GM19467 (cell line): Measurements from ENCODE around the gene KDM1A.

Source experiments
- ATAC-seq: cut with Tn5 transposase; IDR thresholded peaks from one replicate; pipeline ENCODE4 v1.9.1; 2021; ENCODE audit warnings: mild to moderate bottlenecking, moderate library complexity; ENCODE audit not compliant: unreplicated experiment

KDM1A gene

DNA sequence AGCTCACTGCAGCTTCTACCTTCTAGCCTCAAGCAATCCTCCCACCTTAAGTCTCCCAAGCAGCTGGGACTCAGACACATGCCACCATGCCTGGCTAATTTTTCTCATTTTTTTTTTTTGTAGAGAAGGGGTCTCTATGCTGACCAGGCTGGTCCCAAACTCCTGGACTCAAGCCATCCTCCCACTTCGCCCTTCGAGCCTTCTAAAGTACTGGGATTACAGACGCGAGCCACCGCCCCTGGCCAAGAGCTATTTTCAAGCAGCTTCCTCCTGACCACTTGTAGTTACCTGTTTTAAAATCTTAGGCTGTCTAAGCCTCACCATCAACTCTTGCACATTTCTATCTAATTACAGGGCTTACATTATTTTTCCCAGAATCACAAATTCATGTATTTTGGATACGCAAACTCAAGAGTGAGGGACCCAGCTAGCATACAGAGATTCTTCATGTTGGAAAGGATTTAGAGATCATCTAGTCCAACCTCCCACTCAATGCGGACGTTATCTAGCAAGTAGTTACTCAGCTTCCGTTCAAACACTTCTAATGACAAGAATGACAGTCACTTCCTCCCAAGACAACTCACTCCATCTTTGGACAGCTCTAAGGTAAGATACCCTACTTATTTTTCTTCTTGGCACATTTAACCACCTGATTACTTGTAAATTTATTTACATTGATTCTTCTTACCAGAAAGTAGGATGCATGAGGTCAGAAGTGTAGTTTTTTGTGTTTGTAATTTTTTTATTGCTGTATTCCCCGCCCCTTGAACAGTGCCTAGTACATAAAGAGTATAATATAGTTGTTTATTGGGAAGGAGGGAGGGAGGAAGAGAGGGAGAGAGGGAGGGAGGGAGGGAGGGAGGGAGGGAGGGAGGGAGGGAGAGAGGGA, 84.0 kb downstream of the KDM1A start:
- no peak for ATAC-seq

DNA sequence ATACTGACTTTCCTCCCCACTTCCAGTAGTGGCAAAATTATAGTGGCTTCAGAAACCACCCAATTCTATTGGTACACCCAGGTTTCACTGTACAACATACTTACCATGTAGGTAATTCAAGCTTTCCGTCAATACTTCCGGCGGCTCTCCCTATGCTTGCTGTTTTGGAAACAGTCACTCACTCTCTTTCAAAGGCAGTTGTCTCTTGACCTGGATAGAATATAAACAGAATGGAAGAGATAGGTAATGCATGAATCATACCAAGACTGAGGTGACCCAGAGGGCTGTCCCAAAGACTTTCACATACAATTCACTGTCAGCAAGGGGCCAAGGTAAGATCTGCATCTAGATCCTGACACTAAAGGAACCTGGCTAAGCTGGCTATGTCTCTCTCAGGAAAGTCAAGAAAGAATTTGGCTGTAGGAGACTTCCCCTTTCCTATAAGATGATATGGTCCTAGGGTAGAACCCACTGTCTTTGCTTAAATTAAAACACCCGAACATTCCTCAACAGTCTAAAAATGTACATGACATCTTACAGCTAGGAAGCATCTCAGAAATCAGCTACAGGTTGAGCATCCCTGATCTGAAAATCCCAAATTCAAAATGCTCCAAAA, 89.8 kb downstream of the KDM1A start:
- ATAC-seq = no peak

DNA sequence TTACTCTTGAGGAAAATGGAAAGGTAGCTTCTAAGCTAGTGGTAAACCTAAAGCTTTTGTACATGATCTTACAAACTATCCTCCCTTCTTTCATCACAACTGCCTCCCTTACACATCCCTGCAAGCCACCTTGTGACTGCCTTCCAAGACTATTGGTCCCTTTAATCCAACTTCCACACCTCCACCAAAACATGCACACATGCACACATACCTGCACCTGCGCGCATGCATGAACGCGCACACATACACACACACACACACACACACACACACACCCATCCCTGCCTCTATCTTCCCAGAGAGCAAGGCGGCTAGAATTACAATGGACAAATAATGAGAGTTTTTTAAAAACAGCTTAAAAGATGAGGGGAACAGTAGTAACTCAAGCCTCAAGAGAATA, 91.1 kb downstream of the KDM1A start:
- ATAC-seq = no peak

DNA sequence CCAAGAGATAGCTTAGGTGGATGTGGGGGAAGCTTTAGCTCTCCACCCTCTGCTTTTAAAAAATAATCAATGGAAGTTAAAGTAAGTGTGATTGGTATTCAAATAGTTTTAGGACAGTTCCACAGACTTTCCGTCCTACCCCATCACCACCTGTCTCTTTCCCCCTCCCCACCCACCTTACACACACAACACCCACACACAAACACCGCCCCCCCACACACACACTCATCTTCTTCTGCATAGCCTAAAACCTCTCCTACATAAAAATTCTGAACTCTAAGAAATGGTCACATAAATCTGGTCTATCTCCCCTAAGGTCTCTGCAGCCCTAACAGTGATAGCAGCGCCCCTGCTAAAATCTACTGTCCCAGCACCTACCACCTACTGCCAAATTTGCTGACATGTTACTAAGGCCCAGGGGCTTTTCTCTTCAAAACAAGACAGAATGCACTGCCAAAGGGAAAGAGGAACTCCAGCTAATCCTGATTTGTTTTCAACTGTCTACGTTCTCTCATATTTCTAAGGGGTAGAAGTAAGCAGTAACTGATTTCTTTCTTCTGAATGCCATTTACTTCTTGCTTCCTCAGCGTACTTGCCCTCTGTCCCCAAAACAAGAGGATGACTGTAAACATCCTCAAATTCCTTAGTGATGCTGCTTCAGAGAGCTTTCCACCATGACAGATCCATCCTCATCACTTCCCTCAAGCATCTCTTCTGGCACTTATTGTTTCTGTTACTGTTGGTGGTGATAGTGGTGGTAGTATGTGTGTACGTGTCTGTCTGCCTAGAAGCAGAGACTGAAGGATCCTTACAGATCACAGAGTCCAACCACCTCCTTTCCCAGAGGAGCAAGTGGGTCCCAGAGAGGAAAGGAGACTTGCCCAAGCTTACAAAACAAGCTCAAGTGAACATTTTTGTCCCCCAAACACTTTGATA, 92.6 kb downstream of the KDM1A start:
- ATAC-seq = no peak

DNA sequence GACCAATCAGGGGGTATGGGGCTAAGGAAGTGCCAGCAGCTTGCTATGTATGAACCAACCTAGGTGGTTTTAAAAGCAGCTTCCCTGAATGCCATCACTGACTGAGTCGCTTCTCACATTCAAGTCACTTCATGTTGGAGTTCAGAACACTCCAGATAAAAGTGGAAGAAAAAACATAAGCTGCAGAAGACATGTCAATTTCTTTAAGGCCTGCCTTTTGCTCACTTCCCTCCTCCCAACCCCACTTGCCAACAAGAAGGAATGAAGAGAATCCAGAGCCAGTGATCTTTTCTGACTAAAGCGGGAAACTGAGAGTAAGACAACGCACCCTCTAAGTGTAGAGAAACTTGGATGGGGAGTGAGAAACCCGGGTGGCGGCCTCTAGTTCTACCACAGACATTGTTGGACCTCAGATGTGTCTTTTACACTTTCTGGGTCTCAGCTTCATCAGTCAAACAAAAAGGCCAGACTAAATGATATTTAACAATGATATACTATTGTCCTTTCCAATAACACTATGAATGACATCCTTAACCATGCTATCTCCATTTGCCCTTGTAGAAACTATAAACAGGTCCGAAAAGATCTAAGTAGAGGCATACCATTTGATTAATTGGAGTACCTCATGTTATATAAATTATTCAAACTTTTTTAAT, 95.3 kb downstream of the KDM1A start:
- no peak for ATAC-seq

DNA sequence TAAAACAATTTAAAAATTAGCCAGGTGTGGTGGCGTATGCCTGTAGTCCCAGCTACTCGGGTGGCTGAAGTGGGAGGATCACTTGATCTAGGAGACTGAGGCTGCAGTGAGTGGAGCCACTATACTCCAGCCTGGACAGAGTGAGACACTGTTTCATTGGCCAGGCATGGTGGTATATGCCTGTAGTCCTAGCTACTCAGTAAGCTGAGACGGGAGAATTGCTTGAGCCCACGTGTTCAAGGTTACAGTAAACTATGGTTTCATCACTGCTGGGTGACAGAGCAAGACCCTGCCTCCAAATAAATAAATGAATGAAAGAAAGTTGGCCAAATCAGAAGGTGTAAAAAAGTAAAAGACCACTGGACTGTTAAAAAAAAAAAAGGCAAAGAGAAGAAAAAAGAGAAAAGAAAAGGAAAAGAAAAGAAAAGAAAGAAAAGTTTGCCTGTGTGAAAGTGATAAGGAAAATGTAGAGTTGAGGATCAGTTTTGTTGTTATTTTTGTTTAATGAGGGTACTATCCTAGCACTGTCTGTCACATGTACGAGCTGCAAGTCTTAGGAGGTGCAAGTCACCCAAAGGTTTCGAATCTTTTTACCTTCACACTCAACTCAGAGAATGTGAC, 97.1 kb downstream of the KDM1A start:
- ATAC-seq = no peak

DNA sequence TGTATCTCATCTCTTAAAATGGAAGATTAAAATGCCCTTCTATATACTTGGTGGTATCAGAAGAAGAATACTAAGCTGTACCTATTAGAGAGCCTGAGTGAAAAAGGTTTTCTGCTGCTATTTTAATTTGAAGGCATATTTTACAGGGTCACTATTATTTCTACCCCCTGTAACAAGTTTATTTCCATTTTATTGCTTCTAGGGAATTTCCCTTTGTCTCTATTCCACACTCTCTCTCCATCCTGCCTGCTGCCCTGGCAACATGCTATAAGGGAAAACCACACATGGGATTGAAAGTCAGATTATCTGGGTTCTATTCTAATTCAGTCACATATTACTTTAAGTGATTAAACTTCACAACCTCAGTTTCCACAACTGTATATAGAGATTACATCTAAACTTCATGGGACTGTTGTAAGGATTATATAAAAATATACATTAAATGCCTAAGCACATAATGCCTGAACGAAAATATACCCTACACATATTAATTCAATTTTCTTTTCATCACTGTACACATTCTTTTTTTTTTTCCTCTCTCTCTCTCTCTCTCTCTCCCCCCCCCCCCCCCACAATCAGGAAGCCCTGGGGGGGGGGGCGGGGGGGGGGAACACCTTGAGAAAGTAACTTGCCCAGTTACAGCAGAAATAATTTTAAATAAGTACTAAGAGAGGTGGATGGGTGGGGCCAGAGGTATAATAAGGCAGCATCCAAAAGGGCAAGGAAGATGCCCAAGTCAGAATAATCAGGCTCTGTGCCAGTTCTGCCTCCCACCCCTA, 97.8 kb downstream of the KDM1A start:
- ATAC-seq = no peak

DNA sequence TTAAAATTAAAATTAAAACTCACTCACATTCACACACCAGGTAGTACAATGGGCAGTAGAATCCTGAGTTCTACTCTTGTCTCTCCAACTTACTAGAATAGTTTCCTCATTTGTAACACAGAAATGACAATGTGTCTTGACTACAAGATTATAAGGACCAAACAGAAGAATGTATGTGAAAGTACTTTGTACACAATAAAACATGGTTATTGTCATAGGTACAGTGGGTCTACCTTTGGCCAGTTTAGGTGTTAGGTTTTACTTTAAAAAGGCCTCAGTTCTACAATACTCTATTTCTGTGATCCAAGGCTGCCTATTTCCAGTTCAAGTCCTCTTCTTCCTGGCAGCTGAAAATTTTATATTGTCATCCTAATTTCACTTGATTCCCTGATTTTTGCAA, 99.1 kb downstream of the KDM1A start:
- ATAC-seq = no peak

DNA sequence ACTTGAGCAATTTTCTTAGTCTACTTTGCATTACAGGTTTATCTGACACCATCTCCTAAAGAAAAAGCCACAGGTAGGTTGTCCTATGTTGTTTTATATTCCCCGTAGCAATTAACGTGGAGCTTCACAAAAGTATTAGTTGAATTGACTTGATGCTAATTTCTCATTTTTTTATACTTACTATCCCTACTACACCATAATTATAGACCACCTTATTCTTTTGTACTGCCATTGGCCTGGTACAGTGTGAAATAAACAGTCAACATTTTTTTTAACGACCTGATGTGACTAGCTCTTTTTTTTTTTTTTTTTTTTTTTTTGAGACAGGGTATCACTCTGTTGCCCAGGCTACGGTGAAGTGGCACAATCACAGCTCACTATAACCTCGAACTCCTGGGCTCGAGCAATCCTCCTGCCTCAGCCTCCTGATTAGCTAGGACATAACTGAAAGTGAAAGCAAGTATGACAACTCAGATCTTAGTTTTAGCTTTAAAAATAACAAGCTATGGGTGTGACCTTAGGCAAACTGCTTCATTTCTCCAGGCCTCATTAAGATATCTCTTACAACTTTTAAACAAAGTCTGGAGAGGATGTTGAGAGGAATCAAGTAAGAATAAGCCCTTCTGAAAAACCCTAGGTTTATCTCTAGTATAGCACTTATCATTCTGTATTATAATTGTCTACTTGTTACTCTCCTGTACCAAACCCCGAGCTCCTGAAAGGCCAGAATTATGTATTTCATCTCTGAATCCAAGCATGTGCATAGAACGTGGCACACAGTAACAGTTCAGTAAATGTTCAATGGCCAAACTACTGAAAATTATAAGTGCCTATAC, 99.9 kb downstream of the KDM1A start:
- ATAC-seq = no peak

DNA sequence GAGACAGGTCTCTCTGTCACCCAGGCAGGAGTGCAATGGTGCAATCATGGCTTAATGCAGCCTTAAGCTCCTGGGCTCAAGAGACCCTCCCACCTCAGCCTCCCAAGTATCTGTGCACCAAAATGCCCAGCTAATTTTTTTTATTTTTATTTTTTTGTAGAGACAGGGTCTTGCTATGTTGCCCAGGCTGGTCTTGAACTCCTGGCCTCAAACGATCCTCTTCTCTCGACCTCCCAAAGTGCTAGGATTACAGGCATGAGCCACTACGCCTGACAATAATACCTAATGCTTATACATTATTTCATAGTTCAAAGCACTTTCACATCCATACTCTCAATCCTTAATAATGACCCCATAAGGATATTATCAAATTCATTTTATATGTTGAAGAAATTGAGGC, 101.1 kb downstream of the KDM1A start:
- ATAC-seq = no peak

DNA sequence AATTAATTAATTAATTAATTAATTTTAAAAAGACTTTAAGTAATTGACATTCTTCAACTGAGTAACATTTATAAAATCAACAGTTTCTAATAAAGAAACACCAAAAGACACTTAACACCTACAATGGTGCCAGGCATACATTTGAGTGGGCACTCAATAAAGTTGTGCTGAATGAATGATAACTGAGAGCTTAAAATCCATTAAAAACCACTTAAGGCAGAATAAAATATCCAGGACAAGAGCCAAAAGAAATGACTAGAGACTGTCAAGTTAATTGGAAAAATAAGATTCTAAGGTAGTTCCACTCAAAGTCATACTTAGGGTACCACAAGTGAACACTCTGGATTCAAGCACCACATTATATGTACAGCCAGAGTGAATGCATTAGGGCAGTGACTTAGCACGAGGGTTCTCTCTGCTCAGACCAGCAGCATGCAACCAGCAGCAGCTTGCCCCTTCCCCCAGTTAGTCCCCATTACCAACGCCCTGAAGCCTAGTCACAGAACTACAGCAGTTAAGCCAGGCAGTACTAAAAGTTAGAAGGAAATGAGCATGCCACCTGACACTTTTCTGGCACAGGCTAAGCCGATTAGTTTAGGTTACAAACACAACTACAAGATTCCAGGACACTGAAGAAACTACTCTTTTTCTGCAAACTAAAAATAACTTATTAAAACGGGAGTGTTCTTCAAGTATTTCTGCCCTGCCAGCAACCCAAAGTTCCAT, 102.9 kb downstream of the KDM1A start:
- ATAC-seq = no peak

DNA sequence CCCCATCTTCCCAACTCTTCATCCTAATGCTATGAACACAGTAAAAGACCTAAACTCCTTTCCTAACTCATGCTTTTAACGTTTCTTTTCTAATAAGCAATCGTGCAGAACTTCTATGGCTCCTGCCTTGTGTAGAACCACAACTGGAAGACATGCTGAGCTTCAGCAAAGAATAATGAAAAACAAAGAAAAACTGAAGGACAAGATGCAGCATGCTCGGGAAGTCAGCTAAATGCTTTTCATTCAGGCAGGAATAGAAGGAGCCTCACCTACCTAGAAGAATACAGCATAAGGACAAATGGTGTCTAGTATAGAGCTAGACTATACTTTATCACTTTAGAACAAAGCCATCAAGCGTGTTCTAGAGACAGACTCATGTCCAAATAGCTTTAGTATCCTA, 103.5 kb downstream of the KDM1A start:
- ATAC-seq = no peak

DNA sequence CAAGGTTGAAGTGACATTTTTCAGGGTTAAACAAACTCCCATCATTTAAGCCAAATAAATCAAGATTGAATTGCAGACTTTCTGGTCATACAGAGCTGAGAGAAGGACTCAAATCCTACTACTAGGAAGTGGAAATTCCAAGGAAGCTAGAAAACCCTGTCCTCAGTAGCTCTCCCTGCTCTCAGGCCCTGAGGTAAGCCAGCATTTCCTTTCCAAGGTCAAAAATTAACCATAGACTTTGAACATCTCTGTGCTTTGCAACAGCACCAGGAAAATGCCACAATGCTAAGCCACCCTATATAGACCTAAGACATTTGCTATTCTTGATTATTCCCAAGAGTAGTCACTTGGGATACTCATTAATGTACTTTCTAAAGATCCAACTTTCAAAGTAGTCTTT, 104.3 kb downstream of the KDM1A start:
- ATAC-seq = no peak

DNA sequence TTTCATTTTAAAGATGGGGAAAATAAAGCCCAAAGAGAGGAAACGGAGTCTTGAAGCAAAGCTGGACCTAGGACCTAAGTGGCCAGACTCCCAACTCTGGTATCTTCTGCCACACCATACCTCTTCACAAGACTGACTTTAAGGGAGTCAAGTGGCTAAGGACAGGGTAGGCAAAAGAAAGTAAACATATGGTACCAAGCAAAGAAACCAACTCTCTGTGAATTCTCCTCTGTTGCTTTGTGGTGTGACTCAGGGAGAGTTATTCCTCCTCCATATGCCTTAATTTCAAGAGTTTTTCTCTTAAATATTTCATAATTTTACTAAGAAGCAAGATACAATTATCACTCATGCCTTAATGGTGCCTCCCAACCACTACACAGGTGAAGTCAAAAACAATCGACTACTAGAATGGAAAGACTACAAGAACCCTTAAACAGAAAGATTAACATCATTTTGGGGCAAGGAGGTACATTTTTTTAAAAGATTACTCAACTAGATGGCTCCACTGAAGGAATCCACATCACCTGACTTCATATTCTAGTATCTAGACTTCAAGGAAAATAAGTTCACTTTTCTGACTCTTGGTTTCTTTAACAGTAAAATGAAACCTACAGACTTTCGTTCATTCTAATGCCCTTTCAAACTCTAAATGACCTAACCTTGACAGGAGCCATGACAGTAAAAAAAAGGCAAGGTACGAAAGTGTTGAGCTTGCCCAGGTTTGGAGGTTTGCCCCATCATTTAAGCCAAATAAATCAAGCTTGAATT, 105.2 kb downstream of the KDM1A start:
- ATAC-seq = no peak

DNA sequence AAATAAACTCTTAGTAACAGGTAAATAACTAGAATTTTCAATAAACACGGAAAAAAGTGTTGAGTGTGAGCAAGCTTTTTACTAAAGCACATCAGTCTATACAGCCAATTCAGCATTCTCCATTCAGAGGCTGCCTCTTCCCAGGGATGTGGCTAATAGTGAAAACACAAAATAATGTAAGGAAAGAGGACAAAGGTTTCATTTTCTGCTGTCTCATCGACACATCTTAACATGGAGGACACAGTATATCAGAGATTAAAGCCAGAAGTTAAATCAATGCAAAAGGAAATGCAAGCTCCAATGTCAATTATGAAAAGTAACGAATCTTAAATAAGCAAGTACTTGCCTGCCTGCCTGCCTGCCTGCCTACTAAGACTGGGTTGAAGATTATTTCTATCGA, 106.2 kb downstream of the KDM1A start:
- no peak for ATAC-seq

DNA sequence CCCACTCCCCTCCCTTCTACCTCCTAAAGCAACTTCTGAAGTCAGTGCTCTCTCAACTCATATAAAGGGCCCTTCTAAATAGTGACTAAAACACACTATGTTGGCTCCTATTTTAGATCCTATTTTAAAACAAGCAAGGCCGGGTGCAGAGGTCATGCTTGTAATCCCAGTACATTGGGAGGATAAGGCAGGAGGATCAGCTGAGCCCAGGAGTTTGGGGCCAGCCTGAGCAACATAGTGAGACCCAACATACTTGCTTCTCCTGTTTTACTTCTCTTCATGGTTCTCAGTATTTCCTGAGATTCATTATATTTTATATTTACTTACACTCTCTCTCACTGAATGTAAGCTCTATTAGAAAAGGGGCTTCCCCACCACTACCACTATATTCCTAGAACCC, 106.9 kb downstream of the KDM1A start:
- ATAC-seq = no peak

DNA sequence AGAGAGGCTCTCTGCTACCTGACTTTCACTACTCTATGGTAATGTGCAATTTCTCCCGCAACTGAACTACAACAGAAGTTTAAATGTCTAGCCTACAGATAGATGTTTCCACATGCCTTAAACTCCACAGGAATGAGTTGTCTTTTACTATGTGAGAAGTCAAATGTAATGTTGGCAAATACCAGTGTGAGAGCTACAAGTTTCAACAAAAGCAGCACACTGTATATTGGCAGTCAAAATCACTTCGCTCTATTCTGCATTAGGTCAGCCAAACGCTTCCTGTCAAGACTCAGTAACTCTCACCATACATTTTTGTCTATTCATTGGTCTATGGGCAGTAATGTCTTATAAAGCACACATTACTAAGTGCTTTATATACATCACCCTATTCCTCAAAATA, 107.5 kb downstream of the KDM1A start:
- ATAC-seq = no peak
